NCI-H2081 (cell line): ENCODE results near the gene OLFML3.

Experiments
- DNase-seq, 2 experiments: peaks; one replicate each; lab custom pipeline; 2025; lab: John Stamatoyannopoulos, UW

Gene OLFML3

DNA sequence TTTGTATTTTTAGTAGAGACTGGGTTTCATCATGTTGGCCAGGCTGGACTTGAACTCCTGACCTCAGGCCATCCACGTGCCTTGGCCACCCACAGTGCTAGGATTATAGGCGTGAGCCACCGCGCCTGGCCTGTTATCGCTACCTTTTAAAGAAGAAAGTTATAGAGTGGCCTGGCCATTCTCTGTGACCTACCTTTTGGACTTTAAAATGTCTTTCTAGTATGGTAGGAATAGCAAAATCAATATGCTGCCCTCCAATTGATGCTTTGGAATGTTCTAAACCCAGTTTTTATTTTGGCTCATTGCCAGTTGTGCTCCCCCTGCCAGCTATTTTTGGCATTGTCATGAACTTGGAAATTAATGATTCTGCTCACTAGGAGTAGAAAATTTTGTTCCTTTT lies 30.3 kb upstream of the OLFML3 start:
- DNase-seq = no peak

DNA sequence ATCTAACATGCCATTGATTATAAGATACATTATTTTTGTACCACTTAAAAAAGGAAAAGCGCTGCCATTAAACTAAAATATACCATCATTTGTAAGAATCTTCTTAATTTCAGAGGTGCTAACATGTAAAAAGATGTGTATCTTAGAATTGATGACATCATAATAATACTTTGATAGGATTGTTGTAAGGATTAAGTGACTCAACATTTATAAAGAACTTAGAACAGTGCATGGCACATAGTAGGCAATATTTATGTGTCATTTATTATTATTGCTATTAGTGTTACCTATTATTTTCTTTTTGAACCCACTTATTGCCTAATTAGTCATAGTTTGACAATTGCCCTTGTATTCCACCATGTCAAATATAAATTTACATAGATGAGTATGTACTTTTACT lies 28.4 kb upstream of the OLFML3 start:
- DNase-seq = no peak

DNA sequence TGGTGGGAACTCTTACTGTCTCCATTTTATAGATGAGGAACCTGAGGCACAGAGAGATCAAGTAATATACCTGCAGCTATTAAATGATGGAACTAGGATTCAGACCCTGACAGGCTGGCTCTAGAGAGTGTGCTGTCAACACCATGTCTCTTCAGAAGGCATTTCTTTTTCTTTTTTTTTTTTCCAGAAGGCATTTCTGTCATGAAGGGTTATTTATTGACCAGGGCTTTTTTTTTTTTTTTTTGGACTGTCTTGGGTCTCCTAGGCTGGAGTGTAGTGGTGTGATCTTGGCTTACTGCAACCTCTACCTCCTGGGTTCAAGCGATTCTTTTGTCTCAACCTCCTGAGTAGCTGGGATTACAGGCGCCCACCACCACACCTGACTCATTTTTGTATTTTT lies 27.6 kb upstream of the OLFML3 start:
- DNase-seq = no peak

GRCh38 chr1:113957984-113958383 lies 21.3 kb upstream of the OLFML3 start:
- no peak for DNase-seq

- no peak for DNase-seq
Measured at GRCh38 chr1:113958691-113959090, 20.6 kb upstream of the OLFML3 start.

GRCh38 chr1:113963281-113963906 lies 15.9 kb upstream of the OLFML3 start:
- DNase-seq = no peak

DNA sequence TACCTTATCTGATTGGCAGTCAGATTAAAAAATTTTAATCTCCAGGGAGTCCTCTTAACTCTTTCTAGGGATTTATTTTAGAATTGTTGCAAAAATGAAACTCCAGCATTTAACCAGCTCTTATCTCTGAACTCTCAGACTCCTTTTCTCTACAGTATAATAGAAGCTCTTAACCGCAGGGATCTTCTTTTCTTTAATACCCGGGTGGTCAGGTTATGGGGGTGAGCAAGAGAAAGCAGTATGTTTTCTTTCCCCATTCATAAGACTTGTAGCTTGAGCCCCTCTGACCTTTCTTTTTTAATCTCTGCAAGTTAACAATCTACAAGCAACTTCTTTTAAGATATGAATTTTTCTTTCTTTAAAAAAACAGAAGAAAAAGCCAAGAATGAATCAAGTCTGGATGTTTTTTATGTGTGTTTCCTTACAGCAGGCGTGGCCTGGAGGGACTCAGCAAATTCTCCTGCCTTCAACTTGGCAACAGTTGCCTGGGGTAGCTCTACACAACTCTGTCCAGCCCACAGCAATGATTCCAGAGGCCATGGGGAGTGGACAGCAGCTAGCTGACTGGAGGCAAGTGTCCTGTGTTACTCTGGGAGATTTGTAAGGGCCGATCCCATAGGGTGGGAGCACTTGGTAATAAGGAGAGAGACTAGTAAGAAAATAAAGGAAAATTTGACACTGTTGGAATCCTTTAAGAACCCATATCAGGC lies 13.4 kb upstream of the OLFML3 start:
- no peak for DNase-seq

DNA sequence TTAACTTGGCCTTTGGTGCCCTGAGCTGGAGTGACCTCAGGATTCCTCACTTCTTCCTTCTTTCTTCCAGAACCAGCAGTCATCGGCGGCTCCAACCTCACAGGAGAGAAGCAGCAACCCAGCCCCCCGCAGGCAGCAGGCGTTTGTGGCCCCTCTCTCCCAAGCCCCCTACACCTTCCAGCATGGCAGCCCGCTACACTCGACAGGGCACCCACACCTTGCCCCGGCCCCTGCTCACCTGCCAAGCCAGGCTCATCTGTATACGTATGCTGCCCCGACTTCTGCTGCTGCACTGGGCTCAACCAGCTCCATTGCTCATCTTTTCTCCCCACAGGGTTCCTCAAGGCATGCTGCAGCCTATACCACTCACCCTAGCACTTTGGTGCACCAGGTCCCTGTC lies 6.3 kb upstream of the OLFML3 start:
- DNase-seq = no peak

GRCh38 chr1:113975211-113975895 lies 3.9 kb upstream of the OLFML3 start:
- no peak for DNase-seq

DNA sequence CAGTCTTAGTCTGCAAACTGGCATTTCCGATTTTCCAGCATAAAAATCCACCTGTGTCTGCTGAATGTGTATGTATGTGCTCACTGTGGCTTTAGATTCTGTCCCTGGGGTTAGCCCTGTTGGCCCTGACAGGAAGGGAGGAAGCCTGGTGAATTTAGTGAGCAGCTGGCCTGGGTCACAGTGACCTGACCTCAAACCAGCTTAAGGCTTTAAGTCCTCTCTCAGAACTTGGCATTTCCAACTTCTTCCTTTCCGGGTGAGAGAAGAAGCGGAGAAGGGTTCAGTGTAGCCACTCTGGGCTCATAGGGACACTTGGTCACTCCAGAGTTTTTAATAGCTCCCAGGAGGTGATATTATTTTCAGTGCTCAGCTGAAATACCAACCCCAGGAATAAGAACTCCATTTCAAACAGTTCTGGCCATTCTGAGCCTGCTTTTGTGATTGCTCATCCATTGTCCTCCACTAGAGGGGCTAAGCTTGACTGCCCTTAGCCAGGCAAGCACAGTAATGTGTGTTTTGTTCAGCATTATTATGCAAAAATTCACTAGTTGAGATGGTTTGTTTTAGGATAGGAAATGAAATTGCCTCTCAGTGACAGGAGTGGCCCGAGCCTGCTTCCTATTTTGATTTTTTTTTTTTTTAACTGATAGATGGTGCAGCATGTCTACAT lies 2.5 kb upstream of the OLFML3 start:
- no peak for DNase-seq

DNA sequence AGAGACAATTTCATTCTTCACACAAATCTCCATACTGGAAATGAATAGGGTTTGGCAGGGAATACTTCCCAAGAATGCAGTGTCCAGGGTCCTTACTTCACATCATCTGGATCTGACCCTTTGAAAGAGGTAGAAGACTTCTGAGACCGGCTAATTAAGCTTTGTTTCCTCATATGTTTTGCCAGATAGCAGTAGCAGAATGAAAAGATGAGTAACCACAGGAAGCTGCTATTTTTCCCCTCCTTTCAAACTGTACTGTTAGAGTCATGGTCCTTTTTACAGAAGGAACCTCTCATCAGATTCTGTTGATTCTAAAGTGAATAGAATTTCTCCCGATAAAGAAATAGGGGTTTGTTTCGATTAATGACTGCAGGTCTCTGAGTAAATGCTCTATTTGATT lies 1.4 kb upstream of the OLFML3 start:
- DNase-seq = no peak

DNA sequence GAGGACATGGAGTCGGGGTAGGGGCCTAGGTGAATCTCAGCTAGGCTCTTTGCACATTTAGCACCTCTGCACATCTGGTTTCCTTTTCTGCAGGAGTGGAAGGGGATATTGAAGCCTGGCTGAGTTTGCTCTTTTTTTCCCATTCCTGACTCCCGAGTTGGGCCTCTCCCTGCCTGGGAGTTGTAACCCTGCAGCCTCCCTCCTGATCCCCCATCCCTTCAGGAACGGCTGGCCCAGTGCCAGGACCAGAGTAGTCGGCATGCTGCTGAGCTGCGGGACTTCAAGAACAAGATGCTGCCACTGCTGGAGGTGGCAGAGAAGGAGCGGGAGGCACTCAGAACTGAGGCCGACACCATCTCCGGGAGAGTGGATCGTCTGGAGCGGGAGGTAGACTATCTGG lies 836 bp downstream of the OLFML3 start:
- DNase-seq = no peak

DNA sequence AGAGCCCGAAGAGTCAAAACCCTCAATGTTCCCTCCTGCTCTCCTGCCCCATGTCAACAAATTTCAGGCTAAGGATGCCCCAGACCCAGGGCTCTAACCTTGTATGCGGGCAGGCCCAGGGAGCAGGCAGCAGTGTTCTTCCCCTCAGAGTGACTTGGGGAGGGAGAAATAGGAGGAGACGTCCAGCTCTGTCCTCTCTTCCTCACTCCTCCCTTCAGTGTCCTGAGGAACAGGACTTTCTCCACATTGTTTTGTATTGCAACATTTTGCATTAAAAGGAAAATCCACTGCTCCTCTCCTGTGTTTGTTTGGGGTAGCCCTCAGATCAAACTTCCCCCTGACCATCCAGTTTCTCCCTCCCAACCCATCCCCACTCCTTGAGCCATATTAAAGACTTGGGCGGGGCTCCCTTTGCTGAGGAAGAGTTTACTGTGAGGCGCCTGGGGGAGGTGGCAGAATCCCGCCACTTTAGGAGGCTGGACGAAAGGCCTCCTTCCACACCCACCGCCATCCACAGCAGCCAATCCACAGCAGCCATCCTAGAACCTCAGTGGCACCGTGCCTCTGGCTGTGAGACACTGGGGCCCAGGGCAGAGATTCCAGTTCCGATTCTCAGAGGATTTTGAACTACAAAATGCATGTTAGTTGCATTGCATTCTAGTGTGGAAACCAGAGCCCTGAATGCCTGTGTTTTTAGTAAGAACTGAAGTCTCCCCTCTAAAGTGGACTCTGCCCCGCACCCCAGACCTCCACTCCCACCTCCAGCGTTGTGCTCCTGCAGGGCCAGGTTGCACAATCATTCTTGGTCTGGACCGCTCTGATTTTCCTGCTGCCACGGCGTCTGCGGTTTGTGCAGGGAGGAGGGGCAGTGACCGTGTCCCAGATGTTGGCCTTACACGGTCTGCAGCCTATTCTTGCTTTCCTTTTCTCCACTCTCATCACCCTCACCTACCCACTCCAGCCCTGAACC lies 3.0 kb downstream of the OLFML3 start:
- no peak for DNase-seq

DNA sequence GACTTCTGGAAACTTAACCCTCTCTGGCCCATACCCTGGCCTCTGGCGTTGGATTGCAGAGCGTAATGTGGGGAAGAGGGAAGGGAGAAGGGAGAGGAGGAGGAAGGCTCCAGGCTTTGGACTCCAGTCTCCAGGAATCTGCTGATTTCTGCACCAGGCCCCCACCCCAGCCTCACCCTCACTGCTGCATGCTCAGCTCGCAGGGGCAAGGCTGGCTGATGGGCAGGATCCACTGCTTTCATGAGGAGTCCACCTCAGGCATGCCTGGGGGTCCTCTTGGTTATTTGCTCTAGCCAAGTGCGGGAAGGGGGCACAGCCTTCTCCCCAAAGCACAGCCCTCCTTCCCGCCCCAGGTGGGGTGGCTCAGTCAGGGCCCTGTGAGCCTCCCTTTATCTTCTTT lies 3.7 kb downstream of the OLFML3 start:
- DNase-seq = no peak

GRCh38 chr1:113983391-113983790 lies 4.1 kb downstream of the OLFML3 start:
- no peak for DNase-seq

- DNase-seq = no peak
Measured at GRCh38 chr1:113983826-113984225, 4.6 kb downstream of the OLFML3 start.

- DNase-seq = no peak
Measured at GRCh38 chr1:113984710-113985109, 5.4 kb downstream of the OLFML3 start.

GRCh38 chr1:113986802-113987201 lies 7.5 kb downstream of the OLFML3 start:
- no peak for DNase-seq

- DNase-seq = no peak
Measured at GRCh38 chr1:113987259-113987658, 8.0 kb downstream of the OLFML3 start.

DNA sequence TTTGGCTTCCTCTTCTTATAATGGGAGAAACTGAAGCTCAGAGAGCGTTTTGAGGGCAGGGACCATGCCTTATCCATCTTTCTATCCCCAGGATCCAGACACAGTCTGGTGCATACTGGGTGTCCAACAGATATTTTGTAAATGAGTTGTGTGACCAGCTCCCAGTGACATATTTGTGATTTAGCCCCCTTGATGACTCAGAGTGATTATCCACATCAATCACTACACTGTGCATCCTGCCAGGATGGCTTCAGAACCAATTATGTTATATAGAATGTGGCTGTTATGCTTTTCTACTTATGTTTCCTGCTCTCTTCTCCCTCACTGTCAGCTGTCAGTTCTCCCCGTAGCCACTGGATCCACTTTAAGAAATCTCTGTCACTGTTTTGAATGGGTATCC lies 11.3 kb downstream of the OLFML3 start:
- no peak for DNase-seq

DNA sequence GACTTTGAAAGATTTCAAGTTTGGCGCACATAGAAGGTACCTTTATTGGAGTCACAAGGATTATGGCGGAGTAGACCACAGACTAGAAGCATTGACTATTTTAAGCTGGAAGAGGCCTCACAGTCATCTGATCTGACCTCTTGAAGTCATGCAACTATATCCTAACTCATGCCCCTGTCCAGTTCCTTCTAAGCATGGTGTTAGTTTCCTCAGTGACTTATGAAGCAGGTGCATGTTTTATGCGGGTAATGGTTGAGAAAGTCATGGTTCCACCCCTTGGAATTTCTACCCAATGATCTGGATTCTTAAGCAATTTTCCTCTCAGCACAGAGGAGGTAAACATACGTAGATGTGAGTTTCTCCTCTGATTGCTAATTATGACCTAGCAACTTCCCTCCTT lies 11.7 kb downstream of the OLFML3 start:
- DNase-seq = no peak
